Measurements from ENCODE around the gene KIR3DL3. TPM values are rescaled to one million over a fixed set of nuclear protein-coding genes. Genes with fewer than 3 reads are reported as not detected.
"Not testable (repeated sequence)": the region's sequence is repeated elsewhere in the genome, so short reads cannot be mapped to it uniquely, and the experiment has no call there.

KIR3DL3 gene
- total RNA-seq, 1 donor from 2014 or later = not detected

DNA sequence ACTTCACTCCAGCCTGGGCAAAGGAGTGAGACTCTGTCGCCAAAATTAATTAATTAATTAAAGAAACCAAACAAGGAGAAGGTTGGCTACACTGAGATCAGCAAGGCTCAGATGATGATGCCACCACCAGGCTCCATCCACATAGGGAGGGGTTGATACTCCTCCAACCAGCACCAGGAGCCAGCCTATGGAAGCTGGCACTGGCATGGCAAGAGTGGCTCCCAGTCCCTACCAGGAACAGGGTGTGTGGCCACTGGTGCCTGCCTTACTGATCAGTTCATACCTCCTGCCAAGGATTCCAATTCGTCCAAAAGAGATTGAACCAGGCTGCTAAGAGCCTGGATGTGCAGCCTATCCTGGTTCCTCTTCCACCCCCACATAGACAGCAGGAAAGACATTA is 48.4 kb downstream of the KIR3DL3 start:
- ATAC-seq; DNase-seq; intact Hi-C loops (cut with micrococcal nuclease): not testable (repeated sequence)

DNA sequence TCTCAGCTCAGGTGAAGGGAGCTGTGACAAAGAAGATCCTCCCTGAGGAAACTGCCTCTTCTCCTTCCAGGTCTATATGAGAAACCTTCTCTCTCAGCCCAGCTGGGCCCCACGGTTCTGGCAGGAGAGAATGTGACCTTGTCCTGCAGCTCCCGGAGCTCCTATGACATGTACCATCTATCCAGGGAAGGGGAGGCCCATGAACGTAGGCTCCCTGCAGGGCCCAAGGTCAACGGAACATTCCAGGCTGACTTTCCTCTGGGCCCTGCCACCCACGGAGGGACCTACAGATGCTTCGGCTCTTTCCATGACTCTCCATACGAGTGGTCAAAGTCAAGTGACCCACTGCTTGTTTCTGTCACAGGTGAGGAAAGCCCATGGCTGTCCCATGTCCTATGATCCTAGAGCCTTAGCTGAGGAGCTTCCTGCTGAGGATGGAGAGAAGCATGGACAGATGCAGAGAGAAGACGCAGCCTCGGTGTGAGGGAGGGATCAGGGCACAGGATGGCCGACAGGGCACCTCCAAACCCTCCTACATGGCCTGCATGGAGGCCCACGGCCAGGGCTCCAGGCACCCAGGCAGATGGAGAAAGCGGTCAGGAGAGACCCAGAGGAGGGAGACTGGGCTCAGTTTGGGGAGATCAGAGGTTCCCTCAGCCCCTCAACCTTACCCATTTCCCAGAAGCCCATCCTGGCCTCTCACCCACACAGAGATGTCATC is 51.0 kb downstream of the KIR3DL3 start:
- intact Hi-C loops (cut with micrococcal nuclease); ATAC-seq; DNase-seq: not testable (repeated sequence)

DNA sequence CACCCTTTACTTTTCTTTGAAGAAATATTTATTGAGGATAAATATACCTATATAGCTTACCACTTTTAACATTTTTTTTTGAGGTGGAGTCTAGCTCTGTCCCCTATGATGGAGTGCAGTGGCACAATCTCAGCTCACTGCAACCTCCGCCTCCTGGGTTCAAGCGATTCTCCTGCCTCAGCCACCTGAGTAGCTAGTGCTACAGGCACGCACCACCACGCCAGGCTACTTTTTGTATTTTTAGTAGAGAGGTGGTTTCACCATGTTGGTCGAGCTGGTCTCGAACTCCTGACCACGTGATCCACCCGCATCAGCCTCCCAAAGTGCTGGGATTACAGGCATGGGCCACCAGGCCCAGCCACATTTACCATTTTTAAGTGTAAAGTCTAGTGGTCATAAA is 51.6 kb downstream of the KIR3DL3 start:
- intact Hi-C loops (cut with micrococcal nuclease); DNase-seq; ATAC-seq: not testable (repeated sequence)

DNA sequence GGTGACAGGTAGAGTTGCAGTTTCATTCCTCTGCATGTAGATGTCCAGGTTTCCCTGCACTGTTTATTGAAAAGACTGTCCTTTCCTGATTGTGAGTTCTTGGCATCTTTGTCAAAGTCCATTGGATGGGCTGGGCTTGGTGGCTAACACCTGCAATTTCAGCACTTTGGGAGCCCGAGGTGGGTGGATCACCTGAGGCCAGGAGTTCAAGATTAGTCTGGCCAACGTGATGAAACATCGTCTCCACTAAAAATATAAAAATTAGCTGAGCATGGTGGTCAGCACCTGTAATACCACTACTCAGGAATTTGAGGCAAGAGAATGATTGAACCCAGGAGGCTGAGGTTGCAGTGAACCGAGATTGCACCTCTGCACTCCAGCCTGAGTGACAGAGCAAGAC is 53.6 kb downstream of the KIR3DL3 start:
- ATAC-seq; DNase-seq; intact Hi-C loops (cut with micrococcal nuclease): not testable (repeated sequence)

DNA sequence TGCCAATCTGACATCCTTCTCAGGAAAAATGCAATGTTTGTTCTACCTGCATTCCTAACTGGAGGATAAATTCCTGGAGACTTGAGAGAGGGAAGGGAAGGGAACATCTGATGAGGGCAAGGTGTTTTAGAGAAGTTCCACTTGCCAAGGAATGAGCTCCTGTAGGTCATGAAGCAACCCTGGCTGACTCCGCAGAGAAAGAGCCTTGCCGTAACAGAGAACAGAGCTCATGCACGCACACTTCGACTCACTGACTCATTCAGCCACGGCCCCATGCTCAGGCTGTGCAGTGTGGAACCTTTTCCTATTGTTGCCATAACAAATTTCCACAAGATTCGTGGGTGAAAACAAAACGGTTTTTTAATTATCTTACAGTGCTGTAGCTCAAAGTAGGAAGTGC is 54.7 kb downstream of the KIR3DL3 start:
- DNase-seq; ATAC-seq; intact Hi-C loops (cut with micrococcal nuclease): not testable (repeated sequence)

DNA sequence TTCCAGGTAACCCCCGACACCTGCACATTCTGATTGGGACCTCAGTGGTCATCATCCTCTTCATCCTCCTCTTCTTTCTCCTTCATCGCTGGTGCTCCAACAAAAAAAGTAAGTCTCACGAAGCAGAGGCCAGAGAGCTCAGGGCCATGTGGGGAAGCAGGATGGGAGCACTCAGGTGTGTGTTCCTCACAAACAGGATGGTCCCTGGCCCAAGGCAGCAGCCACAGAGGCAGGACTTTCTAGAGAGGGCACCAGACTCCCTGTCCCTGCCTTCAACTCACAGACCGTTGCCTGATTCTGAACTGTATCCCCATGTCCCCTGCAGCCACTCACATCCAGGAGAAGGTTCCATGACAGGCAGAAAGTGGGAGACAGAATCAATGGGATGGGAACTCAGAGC is 58.7 kb downstream of the KIR3DL3 start:
- intact Hi-C loops (cut with micrococcal nuclease); DNase-seq: not testable (repeated sequence)

More for the DNA sequence above, 58.7 kb downstream of the KIR3DL3 start:
- ATAC-seq = not testable (repeated sequence)

Other genes with a start within 250 kb of the KIR3DL3 start
- not detected for gene LAIR2, start 221.6 kb upstream of the KIR3DL3 start, total RNA-seq
- 2.0 TPM for gene LILRA2, start 150.7 kb upstream of the KIR3DL3 start, total RNA-seq
- gene LILRA1, start 130.8 kb upstream of the KIR3DL3 start, total RNA-seq = 0.50 TPM
- gene LILRB1, start 94.0 kb upstream of the KIR3DL3 start, total RNA-seq = 2.2 TPM
- 3.3 TPM for gene LILRB4, start 61.5 kb upstream of the KIR3DL3 start, total RNA-seq
- gene KIR2DL3, start 14.1 kb downstream of the KIR3DL3 start, total RNA-seq = not detected
- gene KIR2DL1, start 45.4 kb downstream of the KIR3DL3 start, total RNA-seq = not detected
- not detected for gene KIR2DL4, start 79.2 kb downstream of the KIR3DL3 start, total RNA-seq
- not detected for gene KIR3DL1, start 92.0 kb downstream of the KIR3DL3 start, total RNA-seq
- not detected for gene KIR2DS4, start 108.2 kb downstream of the KIR3DL3 start, total RNA-seq
- gene KIR3DL2, start 126.0 kb downstream of the KIR3DL3 start, total RNA-seq = not detected
- gene FCAR, start 149.8 kb downstream of the KIR3DL3 start, total RNA-seq = 0.32 TPM
- 0.27 TPM for gene NCR1, start 181.7 kb downstream of the KIR3DL3 start, total RNA-seq
- not detected for gene NLRP7, start 223.1 kb downstream of the KIR3DL3 start, total RNA-seq
- gene NLRP2, start 241.9 kb downstream of the KIR3DL3 start, total RNA-seq = 0.67 TPM